ENCODE results near the gene SETBP1. TPM values are rescaled to one million over a fixed set of nuclear protein-coding genes. Genes with fewer than 3 reads are reported as not detected.

SETBP1 gene
- total RNA-seq, 4 donors from 2014 or later: 26.2 to 40.8 (median 33.6) TPM

- Histone ChIP-seq H3K27ac (no peak overlapping the region), H3K27me3 (no peaks in the 10 kb centered on the region), H3K9me3 (no peaks in the 10 kb centered on the region), H3K4me3 (no peak overlapping the region), H3K36me3 (no peaks in the 10 kb centered on the region), H3K4me1 (peaks cover 0 to 25% (median 8%) of the 10 kb centered on the region in 4 donors)
- 92 to 98% methylated on average over 4 of the region's 4 CpGs for WGBS, 2 donors
- TF ChIP-seq POLR2A (IDR thresholded peaks at IDR 0.05) (no peak), EP300 (IDR thresholded peaks at IDR 0.05) (no peak), CTCF (IDR thresholded peaks at IDR 0.05) (no peak)
- DNase-seq (ENCODE audit: low spot score in 2 of 2): no peak
These were observed 160.5 kb downstream of the SETBP1 start for GRCh38 chr18:44841221-44841620.

- no peaks in the 10 kb centered on the region for H3K36me3 ChIP-seq
- H3K4me1 ChIP-seq: peaks cover 0 to 24% (median 8%) of the 10 kb centered on the region in 4 donors
- no peaks in the 10 kb centered on the region for H3K9me3 ChIP-seq
- DNase-seq (ENCODE audit: low spot score in 2 of 2): no peak
- H3K27me3 ChIP-seq: no peaks in the 10 kb centered on the region
- TF ChIP-seq POLR2A (IDR thresholded peaks at IDR 0.05): no peak
- no peak for TF ChIP-seq EP300 (IDR thresholded peaks at IDR 0.05)
- TF ChIP-seq CTCF (IDR thresholded peaks at IDR 0.05): no peak
- 87 to 88% methylated on average over 10 of the region's 10 CpGs for WGBS, 2 donors
- H3K27ac ChIP-seq: no peak overlapping the region
- no peak overlapping the region for H3K4me3 ChIP-seq
These were observed 161.3 kb downstream of the SETBP1 start for GRCh38 chr18:44841752-44842587.

GRCh38 chr18:44842588-44843412 is 162.1 kb downstream of the SETBP1 start:
- H3K27me3 ChIP-seq: no peaks in the 10 kb centered on the region

GRCh38 chr18:44844486-44844885 is 163.8 kb downstream of the SETBP1 start:
- no peak overlapping the region for H3K4me3 ChIP-seq
- TF ChIP-seq EP300 (IDR thresholded peaks at IDR 0.05): no peak
- no peak for TF ChIP-seq POLR2A (IDR thresholded peaks at IDR 0.05)
- no peak for TF ChIP-seq CTCF (IDR thresholded peaks at IDR 0.05)
- no peaks in the 10 kb centered on the region for H3K27me3 ChIP-seq
- no peaks in the 10 kb centered on the region for H3K36me3 ChIP-seq
- no peak for DNase-seq (ENCODE audit: low spot score in 2 of 2)
- WGBS, 2 donors: 74 to 96% methylated on average over 5 of the region's 5 CpGs
- H3K4me1 ChIP-seq: peaks cover 0 to 10% (median under 1%) of the 10 kb centered on the region in 4 donors
- no peaks in the 10 kb centered on the region for H3K9me3 ChIP-seq
- H3K27ac ChIP-seq: no peak overlapping the region

More at GRCh38 chr18:44842588-44843412, 162.1 kb downstream of the SETBP1 start:
- TF ChIP-seq CTCF (IDR thresholded peaks at IDR 0.05): no peak
- H3K27ac ChIP-seq: no peak overlapping the region
- DNase-seq (ENCODE audit: low spot score in 2 of 2): no peak
- no peaks in the 10 kb centered on the region for H3K36me3 ChIP-seq
- peaks cover 0 to 24% (median 8%) of the 10 kb centered on the region in 4 donors for H3K4me1 ChIP-seq
- H3K4me3 ChIP-seq: no peak overlapping the region
- WGBS, 2 donors: 84 to 94% methylated on average over 4 of the region's 4 CpGs
- no peaks in the 10 kb centered on the region for H3K9me3 ChIP-seq

GRCh38 chr18:44846450-44846849 is 165.8 kb downstream of the SETBP1 start:
- no peak for TF ChIP-seq CTCF (IDR thresholded peaks at IDR 0.05)
- no peak for TF ChIP-seq POLR2A (IDR thresholded peaks at IDR 0.05)
- TF ChIP-seq EP300 (IDR thresholded peaks at IDR 0.05): no peak
- Histone ChIP-seq H3K27ac (no peak overlapping the region), H3K9me3 (no peaks in the 10 kb centered on the region), H3K4me3 (no peak overlapping the region), H3K36me3 (no peaks in the 10 kb centered on the region), H3K4me1 (peaks cover 0 to 3% (median 0%) of the 10 kb centered on the region in 4 donors), H3K27me3 (no peaks in the 10 kb centered on the region)
- DNase-seq (ENCODE audit: low spot score in 2 of 2): no peak
